Fibroblast of lung (primary cell): ENCODE results near the gene SYMPK. TPM values are rescaled to one million over a fixed set of nuclear protein-coding genes. Genes with fewer than 3 reads are reported as not detected.

Experiments used
- DNase-seq, 2 donors: peaks; one replicate each; pipeline versions ENCODE4 v3.0.0 to v3.0.0-alpha.2; 2010; ENCODE audit warnings: low read depth in 2 of 2
- H2AFZ ChIP-seq: 2 replicates; pipeline ENCODE4 v1.5.1; 2012; ENCODE audit warnings: low read length, control low read depth, inconsistent platforms
- H3K27ac ChIP-seq: 2 replicates; pipeline ENCODE4 v1.5.1; 2011; ENCODE audit warnings: low read length, control low read depth; ENCODE audit not compliant: insufficient read depth
- H3K27me3 ChIP-seq: 2 replicates; pipeline ENCODE4 v1.5.1; 2011; ENCODE audit warnings: mild to moderate bottlenecking, low read length; ENCODE audit not compliant: control insufficient read depth, insufficient read depth
- H3K36me3 ChIP-seq: 2 replicates; pipeline ENCODE4 v1.5.1; 2011; ENCODE audit warnings: low read length; ENCODE audit not compliant: control insufficient read depth, insufficient read depth
- H3K4me1 ChIP-seq: 2 replicates; pipeline ENCODE4 v1.5.1; 2011; ENCODE audit warnings: low read length; ENCODE audit not compliant: control insufficient read depth, insufficient read depth; ENCODE audit errors: extremely low read depth
- H3K4me2 ChIP-seq: 2 replicates; pipeline ENCODE4 v1.5.1; 2011; ENCODE audit warnings: low read length, control low read depth; ENCODE audit not compliant: insufficient read depth; ENCODE audit errors: extremely low read depth
- H3K4me3 ChIP-seq, 4 experiments: fragments of 200-600 bp in 1 of 4; sonication (generic) in 1 of 4; replicated peaks in 1 of 4; 2 replicates each; pipeline ENCODE4 v1.5.1; 2011 to 2016; ENCODE audit warnings: low read length in 4 of 4, low read depth in 3 of 4, mild to moderate bottlenecking in 3 of 4, control low read depth in 2 of 4, inconsistent platforms in 1 of 4, mixed read lengths in 1 of 4; ENCODE audit not compliant: insufficient read depth in 1 of 4; ENCODE audit errors: control extremely low read depth in 1 of 4
- H3K79me2 ChIP-seq: 2 replicates; pipeline ENCODE4 v1.5.1; 2012; ENCODE audit warnings: mild to moderate bottlenecking, low read length, inconsistent platforms; ENCODE audit not compliant: control insufficient read depth, insufficient read depth
- H3K9ac ChIP-seq: 2 replicates; pipeline ENCODE4 v1.5.1; 2011; ENCODE audit warnings: mild to moderate bottlenecking, low read length, control low read depth; ENCODE audit not compliant: insufficient read depth
- H3K9me3 ChIP-seq: 2 replicates; pipeline ENCODE4 v1.5.1; 2012; ENCODE audit warnings: low read depth, low read length; ENCODE audit not compliant: control insufficient read depth, insufficient read depth
- H4K20me1 ChIP-seq: 2 replicates; pipeline ENCODE4 v1.5.1; 2011; ENCODE audit warnings: low read length; ENCODE audit not compliant: control insufficient read depth, insufficient read depth; ENCODE audit errors: extremely low read depth
- EZH2 ChIP-seq: IDR thresholded peaks from 2 replicates; pipeline ENCODE4 v1.5.1; 2012; ENCODE audit warnings: low read length, control low read depth, mild to moderate bottlenecking; ENCODE audit errors: missing control alignments
- polyA plus RNA-seq, 2 donors: library from polyadenylated mRNA; depleted of rRNA in 1 of 2; stranded (reverse) in 1 of 2; unstranded in 1 of 2; fragments of >200 nt; gene quantifications; 2 replicates each; pipeline ENCODE4 v1.2.1, GENCODE V29; 2011 to 2012; ENCODE audit warnings: missing spikeins in 1 of 2
- total RNA-seq: library from RNA; depleted of rRNA; stranded (reverse); fragments of >200 nt; gene quantifications from 2 replicates; pipeline ENCODE4 v1.2.1, GENCODE V29; 2014
- TF ChIP-seq, protein P1 (sequence below), 2 donors: IDR thresholded peaks in 1 of 2; conservative IDR thresholded peaks in 1 of 2; 1 replicate in 1 of 2; 2 replicates in 1 of 2; pipeline ENCODE4 v1.5.1; 2011 to 2012; ENCODE audit warnings: low read length in 2 of 2, control low read depth in 1 of 2, inconsistent platforms in 1 of 2, low read depth in 1 of 2, mild to moderate bottlenecking in 1 of 2

The SYMPK gene
- total and polyA plus RNA-seq, 2 donors (not counting 1 experiment from before 2014, with no cell fraction given): 32.2 to 48.2 TPM

DNA sequence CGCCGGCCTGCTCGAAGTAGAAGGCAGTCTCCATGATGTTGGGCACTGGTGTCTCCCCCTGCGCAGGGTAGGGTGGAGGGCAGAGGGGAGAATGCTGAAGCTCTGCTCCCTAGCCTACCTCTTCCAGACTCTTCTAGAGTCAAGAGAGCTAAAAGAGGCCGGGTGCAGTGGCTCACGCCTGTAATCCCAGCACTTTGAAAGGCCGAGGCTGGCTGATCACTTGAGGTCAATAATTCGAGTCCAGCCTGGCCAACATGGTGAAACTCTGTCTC, 58.1 kb downstream of the SYMPK start:
- Histone ChIP-seq H3K9me3 (no peaks in the 10 kb centered on the region), H3K4me1 (peaks cover 11% of the 10 kb centered on the region), H3K79me2 (no peaks in the 10 kb centered on the region), H3K27ac (no peak overlapping the region), H4K20me1 (no peaks in the 10 kb centered on the region), H3K36me3 (no peaks in the 10 kb centered on the region), H3K9ac (no peak overlapping the region), H3K27me3 (no peaks in the 10 kb centered on the region), H2AFZ (no peak overlapping the region), H3K4me3 (no peak overlapping the region), H3K4me2 (no peak overlapping the region)
- DNase-seq: no peak
- no peak for TF ChIP-seq EZH2
- TF ChIP-seq, protein P1, sequence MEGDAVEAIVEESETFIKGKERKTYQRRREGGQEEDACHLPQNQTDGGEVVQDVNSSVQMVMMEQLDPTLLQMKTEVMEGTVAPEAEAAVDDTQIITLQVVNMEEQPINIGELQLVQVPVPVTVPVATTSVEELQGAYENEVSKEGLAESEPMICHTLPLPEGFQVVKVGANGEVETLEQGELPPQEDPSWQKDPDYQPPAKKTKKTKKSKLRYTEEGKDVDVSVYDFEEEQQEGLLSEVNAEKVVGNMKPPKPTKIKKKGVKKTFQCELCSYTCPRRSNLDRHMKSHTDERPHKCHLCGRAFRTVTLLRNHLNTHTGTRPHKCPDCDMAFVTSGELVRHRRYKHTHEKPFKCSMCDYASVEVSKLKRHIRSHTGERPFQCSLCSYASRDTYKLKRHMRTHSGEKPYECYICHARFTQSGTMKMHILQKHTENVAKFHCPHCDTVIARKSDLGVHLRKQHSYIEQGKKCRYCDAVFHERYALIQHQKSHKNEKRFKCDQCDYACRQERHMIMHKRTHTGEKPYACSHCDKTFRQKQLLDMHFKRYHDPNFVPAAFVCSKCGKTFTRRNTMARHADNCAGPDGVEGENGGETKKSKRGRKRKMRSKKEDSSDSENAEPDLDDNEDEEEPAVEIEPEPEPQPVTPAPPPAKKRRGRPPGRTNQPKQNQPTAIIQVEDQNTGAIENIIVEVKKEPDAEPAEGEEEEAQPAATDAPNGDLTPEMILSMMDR (conservative IDR thresholded peaks at IDR 0.05 in 1 of 2, IDR thresholded peaks at IDR 0.05 in 1 of 2; ENCODE audit: low read depth in 1 of 2, low read length in 2 of 2): no peak

DNA sequence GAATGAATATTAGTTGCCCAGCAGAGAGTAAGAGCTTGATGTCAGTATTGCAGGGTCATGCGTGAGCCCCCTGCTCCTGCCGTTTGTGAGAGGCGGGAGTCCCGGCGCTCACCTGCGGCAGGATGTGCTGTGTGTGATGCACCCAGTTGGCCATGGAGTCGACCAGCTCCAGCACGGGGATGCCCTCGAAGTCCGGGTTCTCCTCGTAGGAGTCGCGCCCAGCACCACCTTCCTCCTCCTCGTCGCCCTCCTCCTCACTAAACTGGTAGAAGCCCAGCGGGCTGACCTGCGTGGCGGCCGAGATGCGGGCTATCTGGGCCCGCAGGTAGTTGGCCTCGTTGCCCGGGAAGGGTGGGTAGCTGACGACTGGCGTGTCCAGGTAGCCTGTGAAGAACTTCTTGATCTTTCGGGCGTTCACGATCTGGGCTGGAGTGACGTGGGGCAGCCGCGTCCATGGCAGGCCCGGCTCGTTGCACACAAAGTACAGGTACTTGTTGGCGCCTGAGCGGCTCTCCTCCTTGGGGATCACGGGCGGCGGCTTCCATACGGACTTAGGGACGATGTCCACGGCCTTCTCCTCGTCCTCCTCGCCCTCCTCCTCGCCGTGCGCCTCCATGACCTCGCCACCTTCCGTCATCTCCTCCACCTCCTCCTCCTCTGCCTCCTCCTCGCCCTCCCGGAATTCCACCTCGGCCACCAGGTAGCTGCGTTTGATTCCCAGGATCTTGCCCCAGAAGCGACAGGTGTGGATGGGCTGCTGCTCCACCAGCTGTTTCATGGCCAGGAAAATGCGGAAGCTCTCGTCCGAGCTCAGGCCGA, 58.6 kb downstream of the SYMPK start:
- TF ChIP-seq, protein P1 (conservative IDR thresholded peaks at IDR 0.05 in 1 of 2, IDR thresholded peaks at IDR 0.05 in 1 of 2; ENCODE audit: low read depth in 1 of 2, low read length in 2 of 2): no peak
- no peak for TF ChIP-seq EZH2
- Histone ChIP-seq H3K4me1 (peaks cover 9% of the 10 kb centered on the region), H3K9ac (no peak overlapping the region), H3K36me3 (no peaks in the 10 kb centered on the region), H4K20me1 (no peaks in the 10 kb centered on the region), H3K4me2 (no peak overlapping the region), H2AFZ (no peak overlapping the region), H3K27me3 (no peaks in the 10 kb centered on the region), H3K27ac (no peak overlapping the region), H3K79me2 (no peaks in the 10 kb centered on the region), H3K9me3 (no peaks in the 10 kb centered on the region), H3K4me3 (no peak overlapping the region)
- DNase-seq: no peak

DNA sequence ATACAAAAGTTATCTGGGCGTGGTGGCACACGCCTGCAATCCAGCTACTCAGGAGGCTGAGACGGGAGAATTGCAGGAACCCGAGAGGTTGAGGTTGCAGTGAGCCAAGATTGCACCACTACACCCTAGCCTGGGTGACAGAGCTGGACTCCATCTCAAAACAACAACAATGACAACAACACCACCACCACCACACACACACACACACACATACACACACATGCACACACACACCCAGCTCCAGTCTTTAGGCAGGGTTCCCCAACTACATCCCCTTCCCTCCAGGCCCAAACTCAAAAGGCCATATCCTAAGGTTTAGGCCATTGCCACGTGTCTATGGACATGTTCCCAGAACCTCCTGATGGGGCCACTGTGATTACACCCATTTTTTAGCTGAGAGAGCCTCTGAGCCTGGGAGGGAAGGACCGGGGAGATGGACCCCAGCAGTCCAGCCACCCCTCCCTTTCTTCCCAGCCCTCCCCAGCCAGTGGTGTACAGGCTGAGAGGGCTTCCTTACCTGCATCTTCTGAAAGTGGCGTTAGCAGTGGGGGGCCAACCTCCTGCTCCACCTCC, 61.3 kb downstream of the SYMPK start:
- Histone ChIP-seq H3K4me3 (no peak overlapping the region), H3K9me3 (no peaks in the 10 kb centered on the region), H3K79me2 (no peaks in the 10 kb centered on the region), H3K27me3 (no peaks in the 10 kb centered on the region), H2AFZ (no peak overlapping the region), H3K36me3 (no peaks in the 10 kb centered on the region), H3K9ac (no peak overlapping the region), H4K20me1 (no peaks in the 10 kb centered on the region), H3K4me1 (peaks cover 9% of the 10 kb centered on the region), H3K4me2 (no peak overlapping the region), H3K27ac (no peak overlapping the region)
- no peak for DNase-seq
- TF ChIP-seq, protein P1 (conservative IDR thresholded peaks at IDR 0.05 in 1 of 2, IDR thresholded peaks at IDR 0.05 in 1 of 2; ENCODE audit: low read depth in 1 of 2, low read length in 2 of 2): no peak
- no peak for TF ChIP-seq EZH2
